ENCODE results near the gene RETREG2.

Gene RETREG2

GRCh38 chr2:219149667-219150066, 28.4 kb upstream of the RETREG2 start:
- Histone ChIP-seq H3K27me3 (ENCODE audit: control insufficient read depth in 3 of 3, insufficient read depth in 3 of 3, low read depth in 1 of 3, low read length in 3 of 3) (no peaks in the 10 kb centered on the region), H2BK12ac (ENCODE audit: low read length) (no peak overlapping the region), H3K27ac (replicated peaks; ENCODE audit: low read length) (no peak overlapping the region), H3K4me3 (ENCODE audit: low read length in 2 of 2) (no peak overlapping the region), H2BK5ac (ENCODE audit: low read length) (no peak overlapping the region), H3K23ac (ENCODE audit: low read depth, low read length, poor library complexity) (no peak overlapping the region), H3K18ac (ENCODE audit: low read length) (no peak overlapping the region), H2BK15ac (ENCODE audit: low read length) (no peak overlapping the region), H3K36me3 (replicated peaks in 1 of 2; ENCODE audit: control insufficient read depth in 2 of 2, insufficient read depth in 2 of 2, low read length in 2 of 2) (peaks cover 11 to 48% of the 10 kb centered on the region in 2 donors), H3K9ac (ENCODE audit: low read depth, low read length, poor library complexity) (no peak overlapping the region), H2AFZ (ENCODE audit: low read length) (no peak overlapping the region), H2BK120ac (ENCODE audit: low read depth, low read length) (no peak overlapping the region), H3K4me2 (ENCODE audit: insufficient read depth, low read length, poor library complexity, severe bottlenecking) (no peak overlapping the region), H3K4ac (ENCODE audit: low read length) (no peak overlapping the region), H4K91ac (ENCODE audit: low read depth, low read length, poor library complexity) (no peak overlapping the region), H4K8ac (ENCODE audit: low read depth, low read length) (no peak overlapping the region), H3K79me1 (ENCODE audit: low read depth, low read length) (no peaks in the 10 kb centered on the region), H3K14ac (ENCODE audit: low read length) (no peak overlapping the region), H3K4me1 (ENCODE audit: control insufficient read depth in 2 of 2, insufficient read depth in 1 of 2, low read depth in 1 of 2, low read length in 2 of 2) (peaks cover 0 to 2% of the 10 kb centered on the region in 2 donors), H3K9me3 (replicated peaks in 1 of 2; ENCODE audit: control insufficient read depth in 2 of 2, insufficient read depth in 1 of 2, low read depth in 1 of 2, low read length in 2 of 2) (no peaks in the 10 kb centered on the region), H2AK5ac (ENCODE audit: low read depth, low read length) (no peak overlapping the region)
- no peak for DNase-seq (ENCODE audit: low spot score)
- no CpG with 5 or more reads among the region's 1 CpG for WGBS, 2 donors (ENCODE audit: extremely low coverage in 2 of 2, insufficient read length in 2 of 2, insufficient replicate concordance in 1 of 2)

- H3K9me3 ChIP-seq (replicated peaks in 1 of 2; ENCODE audit: control insufficient read depth in 2 of 2, insufficient read depth in 1 of 2, low read depth in 1 of 2, low read length in 2 of 2) = no peaks in the 10 kb centered on the region
- no peak overlapping the region for H4K91ac ChIP-seq (ENCODE audit: low read depth, low read length, poor library complexity)
- DNase-seq (ENCODE audit: low spot score) = peak; percentile 76
- H3K27ac ChIP-seq (replicated peaks; ENCODE audit: low read length) = no peak overlapping the region
- no peak overlapping the region for H2AK5ac ChIP-seq (ENCODE audit: low read depth, low read length)
- H3K4me2 ChIP-seq (ENCODE audit: insufficient read depth, low read length, poor library complexity, severe bottlenecking) = no peak overlapping the region
- H4K8ac ChIP-seq (ENCODE audit: low read depth, low read length) = no peak overlapping the region
- H2BK5ac ChIP-seq (ENCODE audit: low read length) = no peak overlapping the region
- peaks cover 5 to 6% of the 10 kb centered on the region in 2 donors for H3K4me1 ChIP-seq (ENCODE audit: control insufficient read depth in 2 of 2, insufficient read depth in 1 of 2, low read depth in 1 of 2, low read length in 2 of 2)
- H2BK120ac ChIP-seq (ENCODE audit: low read depth, low read length) = no peak overlapping the region
- no peaks in the 10 kb centered on the region for H3K27me3 ChIP-seq (ENCODE audit: control insufficient read depth in 3 of 3, insufficient read depth in 3 of 3, low read depth in 1 of 3, low read length in 3 of 3)
- WGBS, 2 donors (ENCODE audit: extremely low coverage in 2 of 2, insufficient read length in 2 of 2, insufficient replicate concordance in 1 of 2) = no CpG with 5 or more reads among the region's 4 CpGs
- H2BK12ac ChIP-seq (ENCODE audit: low read length) = no peak overlapping the region
- no peak overlapping the region for H3K18ac ChIP-seq (ENCODE audit: low read length)
- H3K79me1 ChIP-seq (ENCODE audit: low read depth, low read length) = no peaks in the 10 kb centered on the region
- H2AFZ ChIP-seq (ENCODE audit: low read length) = no peak overlapping the region
- H2BK15ac ChIP-seq (ENCODE audit: low read length) = no peak overlapping the region
- H3K4ac ChIP-seq (ENCODE audit: low read length) = no peak overlapping the region
- no peak overlapping the region for H3K23ac ChIP-seq (ENCODE audit: low read depth, low read length, poor library complexity)
- H3K14ac ChIP-seq (ENCODE audit: low read length) = no peak overlapping the region
- no peak overlapping the region for H3K4me3 ChIP-seq (ENCODE audit: low read length in 2 of 2)
- H3K36me3 ChIP-seq (replicated peaks in 1 of 2; ENCODE audit: control insufficient read depth in 2 of 2, insufficient read depth in 2 of 2, low read length in 2 of 2) = peaks cover 0 to 37% of the 10 kb centered on the region in 2 donors
- no peak overlapping the region for H3K9ac ChIP-seq (ENCODE audit: low read depth, low read length, poor library complexity)
Observed at GRCh38 chr2:219155054-219155644, 22.9 kb upstream of the RETREG2 start.

- Histone ChIP-seq H3K27me3 (ENCODE audit: control insufficient read depth in 3 of 3, insufficient read depth in 3 of 3, low read depth in 1 of 3, low read length in 3 of 3) (no peaks in the 10 kb centered on the region), H3K23ac (ENCODE audit: low read depth, low read length, poor library complexity) (no peak overlapping the region), H3K18ac (ENCODE audit: low read length) (no peak overlapping the region), H2BK12ac (ENCODE audit: low read length) (no peak overlapping the region), H2BK5ac (ENCODE audit: low read length) (no peak overlapping the region), H3K4me2 (ENCODE audit: insufficient read depth, low read length, poor library complexity, severe bottlenecking) (no peak overlapping the region), H3K27ac (replicated peaks; ENCODE audit: low read length) (no peak overlapping the region), H3K9me3 (replicated peaks in 1 of 2; ENCODE audit: control insufficient read depth in 2 of 2, insufficient read depth in 1 of 2, low read depth in 1 of 2, low read length in 2 of 2) (no peaks in the 10 kb centered on the region), H2BK15ac (ENCODE audit: low read length) (no peak overlapping the region), H2AK5ac (ENCODE audit: low read depth, low read length) (no peak overlapping the region), H3K4ac (ENCODE audit: low read length) (no peak overlapping the region), H3K14ac (ENCODE audit: low read length) (no peak overlapping the region), H4K8ac (ENCODE audit: low read depth, low read length) (no peak overlapping the region), H3K79me1 (ENCODE audit: low read depth, low read length) (no peaks in the 10 kb centered on the region), H2AFZ (ENCODE audit: low read length) (no peak overlapping the region), H3K4me1 (ENCODE audit: control insufficient read depth in 2 of 2, insufficient read depth in 1 of 2, low read depth in 1 of 2, low read length in 2 of 2) (peaks cover 5 to 8% of the 10 kb centered on the region in 2 donors), H3K4me3 (ENCODE audit: low read length in 2 of 2) (no peak overlapping the region), H3K9ac (ENCODE audit: low read depth, low read length, poor library complexity) (no peak overlapping the region), H4K91ac (ENCODE audit: low read depth, low read length, poor library complexity) (no peak overlapping the region), H3K36me3 (replicated peaks in 1 of 2; ENCODE audit: control insufficient read depth in 2 of 2, insufficient read depth in 2 of 2, low read length in 2 of 2) (peaks cover 0 to 32% of the 10 kb centered on the region in 2 donors), H2BK120ac (ENCODE audit: low read depth, low read length) (no peak overlapping the region)
- no peak for DNase-seq (ENCODE audit: low spot score)
- no CpG with 5 or more reads among the region's 8 CpGs for WGBS, 2 donors (ENCODE audit: extremely low coverage in 2 of 2, insufficient read length in 2 of 2, insufficient replicate concordance in 1 of 2)
Observed at GRCh38 chr2:219157396-219157795, 20.7 kb upstream of the RETREG2 start.

GRCh38 chr2:219158025-219158424, 20.1 kb upstream of the RETREG2 start:
- no peak overlapping the region for H3K27ac ChIP-seq (replicated peaks; ENCODE audit: low read length)
- H2BK15ac ChIP-seq (ENCODE audit: low read length) = no peak overlapping the region
- H4K8ac ChIP-seq (ENCODE audit: low read depth, low read length) = no peak overlapping the region
- H2AK5ac ChIP-seq (ENCODE audit: low read depth, low read length) = no peak overlapping the region
- peaks cover 5 to 8% of the 10 kb centered on the region in 2 donors for H3K4me1 ChIP-seq (ENCODE audit: control insufficient read depth in 2 of 2, insufficient read depth in 1 of 2, low read depth in 1 of 2, low read length in 2 of 2)
- H3K27me3 ChIP-seq (ENCODE audit: control insufficient read depth in 3 of 3, insufficient read depth in 3 of 3, low read depth in 1 of 3, low read length in 3 of 3) = no peaks in the 10 kb centered on the region
- no peaks in the 10 kb centered on the region for H3K9me3 ChIP-seq (replicated peaks in 1 of 2; ENCODE audit: control insufficient read depth in 2 of 2, insufficient read depth in 1 of 2, low read depth in 1 of 2, low read length in 2 of 2)
- no peak overlapping the region for H4K91ac ChIP-seq (ENCODE audit: low read depth, low read length, poor library complexity)
- H2AFZ ChIP-seq (ENCODE audit: low read length) = no peak overlapping the region
- no CpG with 5 or more reads among the region's 4 CpGs for WGBS, 2 donors (ENCODE audit: extremely low coverage in 2 of 2, insufficient read length in 2 of 2, insufficient replicate concordance in 1 of 2)
- DNase-seq (ENCODE audit: low spot score) = no peak
- no peak overlapping the region for H3K4me3 ChIP-seq (ENCODE audit: low read length in 2 of 2)
- peaks cover 0 to 32% of the 10 kb centered on the region in 2 donors for H3K36me3 ChIP-seq (replicated peaks in 1 of 2; ENCODE audit: control insufficient read depth in 2 of 2, insufficient read depth in 2 of 2, low read length in 2 of 2)
- H2BK5ac ChIP-seq (ENCODE audit: low read length) = no peak overlapping the region
- H3K23ac ChIP-seq (ENCODE audit: low read depth, low read length, poor library complexity) = no peak overlapping the region
- H3K14ac ChIP-seq (ENCODE audit: low read length) = no peak overlapping the region
- H3K18ac ChIP-seq (ENCODE audit: low read length) = no peak overlapping the region
- H2BK120ac ChIP-seq (ENCODE audit: low read depth, low read length) = no peak overlapping the region
- no peak overlapping the region for H2BK12ac ChIP-seq (ENCODE audit: low read length)
- H3K4ac ChIP-seq (ENCODE audit: low read length) = no peak overlapping the region
- H3K9ac ChIP-seq (ENCODE audit: low read depth, low read length, poor library complexity) = no peak overlapping the region
- H3K79me1 ChIP-seq (ENCODE audit: low read depth, low read length) = no peaks in the 10 kb centered on the region
- H3K4me2 ChIP-seq (ENCODE audit: insufficient read depth, low read length, poor library complexity, severe bottlenecking) = no peak overlapping the region
